EL (cell line): ENCODE results near the gene MAP2K6.

Source experiments
- DNase-seq: peaks from one replicate; pipeline ENCODE4 v3.0.0-alpha.2; 2016

Gene MAP2K6

DNA sequence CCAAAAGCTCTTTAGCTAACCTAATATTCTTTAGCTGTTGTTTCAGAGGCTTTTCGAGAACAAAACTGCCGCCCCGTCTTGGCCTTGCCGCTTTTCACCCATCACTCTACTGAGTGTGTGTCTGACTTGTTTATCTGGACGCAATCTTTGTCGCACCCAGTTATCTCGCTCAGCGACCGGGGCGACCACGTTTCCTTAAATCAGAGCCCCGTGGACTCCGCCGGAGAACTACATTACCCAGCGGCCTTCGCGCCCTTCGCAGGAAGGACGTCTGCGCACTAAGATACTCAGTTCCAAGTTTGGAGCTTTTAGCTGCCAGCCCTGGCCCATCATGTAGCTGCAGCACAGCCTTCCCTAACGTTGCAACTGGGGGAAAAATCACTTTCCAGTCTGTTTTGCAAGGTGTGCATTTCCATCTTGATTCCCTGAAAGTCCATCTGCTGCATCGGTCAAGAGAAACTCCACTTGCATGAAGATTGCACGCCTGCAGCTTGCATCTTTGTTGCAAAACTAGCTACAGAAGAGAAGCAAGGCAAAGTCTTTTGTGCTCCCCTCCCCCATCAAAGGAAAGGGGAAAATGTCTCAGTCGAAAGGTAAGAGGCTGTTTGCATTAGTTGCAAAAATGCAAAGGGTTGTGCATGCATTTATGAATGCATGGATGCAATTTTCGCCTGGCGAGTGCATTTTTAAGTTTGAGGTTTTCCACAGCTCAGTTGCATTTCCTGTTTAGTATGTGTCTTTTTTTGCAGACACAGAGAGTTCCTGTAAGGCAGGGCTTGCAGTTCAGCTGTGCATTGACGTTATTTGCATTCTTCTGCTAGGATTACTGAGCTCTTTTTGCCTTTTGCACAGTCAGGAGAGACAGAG, at the start of gene MAP2K6:
Gene MAP2K6, plus strand, starts transcription at position 290 of the 867 bp plus-strand sequence. Its CDS starts 288 bp downstream, at position 578.
- peak; percentile 62 for DNase-seq

DNA sequence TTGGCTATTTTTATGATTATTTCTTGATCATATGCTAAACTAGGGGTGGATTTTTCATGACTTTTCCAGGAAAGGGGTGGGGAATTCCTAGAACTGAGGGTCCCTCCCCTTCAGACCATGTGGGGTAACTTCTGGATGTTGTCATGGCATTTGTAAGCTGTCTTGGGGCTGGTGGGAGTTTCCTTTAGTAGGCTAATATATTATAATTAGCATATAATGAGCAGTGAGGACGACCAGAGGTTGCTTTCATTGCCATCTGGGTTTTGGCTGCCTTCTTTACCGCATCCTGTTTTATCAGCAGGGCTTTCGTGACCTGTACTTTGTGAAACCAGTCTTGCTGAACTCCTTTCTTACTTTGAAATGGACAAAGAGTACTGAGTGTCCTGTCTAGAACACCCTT, 47.2 kb upstream of the MAP2K6 start:
- DNase-seq = no peak

GRCh38 chr17:69373069-69373468, 41.4 kb upstream of the MAP2K6 start:
- DNase-seq = no peak

DNA sequence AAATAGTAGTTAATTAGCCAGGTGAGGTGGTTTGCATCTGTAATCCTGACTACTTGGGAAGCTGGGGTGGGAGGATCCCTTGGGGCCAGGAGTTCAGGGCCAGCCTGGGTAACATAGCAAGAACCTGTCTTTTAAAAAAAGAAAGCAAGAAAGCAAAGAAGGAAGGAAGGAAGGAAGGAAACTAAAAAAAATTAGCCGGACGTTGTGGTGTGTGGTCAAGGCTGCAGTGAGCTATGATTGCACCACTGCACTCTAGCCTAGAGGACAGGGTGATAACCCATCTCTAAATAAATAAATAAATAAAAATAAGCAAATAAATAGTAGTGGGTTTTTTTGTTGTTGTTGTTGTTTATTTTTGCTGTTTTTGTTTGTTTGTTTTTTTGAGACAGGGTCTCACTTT, 39.3 kb upstream of the MAP2K6 start:
- no peak for DNase-seq

DNA sequence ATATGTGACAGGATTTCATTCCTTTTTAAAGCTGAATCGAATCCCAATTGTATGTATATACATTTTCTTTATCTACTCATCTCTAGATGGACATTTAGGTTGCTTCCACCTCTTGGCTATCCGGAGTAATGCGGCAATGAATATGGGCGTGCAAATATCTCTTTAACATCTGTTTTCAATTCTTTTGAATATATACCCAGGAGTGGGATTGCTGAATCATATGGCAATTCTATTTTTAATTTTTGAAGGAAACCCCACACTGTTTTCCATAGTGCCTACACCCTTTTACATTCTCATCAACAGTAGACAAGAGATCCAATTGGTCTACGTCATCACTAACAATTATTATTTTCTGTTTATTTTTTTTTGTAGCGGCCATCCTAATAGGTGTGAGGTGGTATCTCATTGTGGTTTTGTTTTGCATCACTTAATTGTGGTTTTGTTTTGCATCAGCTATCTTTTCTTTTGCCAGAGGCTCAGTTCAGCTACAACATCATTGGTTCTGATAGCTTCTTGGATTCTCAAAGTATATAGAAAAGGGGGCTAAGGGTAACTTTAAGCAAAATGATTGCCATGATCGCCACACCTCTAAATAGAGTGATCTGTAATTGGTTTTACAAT, 25.6 kb upstream of the MAP2K6 start:
- no peak for DNase-seq

- DNase-seq = no peak
Measured at GRCh38 chr17:69390795-69391501, 23.5 kb upstream of the MAP2K6 start.

GRCh38 chr17:69401251-69401650, 13.2 kb upstream of the MAP2K6 start:
- no peak for DNase-seq

DNA sequence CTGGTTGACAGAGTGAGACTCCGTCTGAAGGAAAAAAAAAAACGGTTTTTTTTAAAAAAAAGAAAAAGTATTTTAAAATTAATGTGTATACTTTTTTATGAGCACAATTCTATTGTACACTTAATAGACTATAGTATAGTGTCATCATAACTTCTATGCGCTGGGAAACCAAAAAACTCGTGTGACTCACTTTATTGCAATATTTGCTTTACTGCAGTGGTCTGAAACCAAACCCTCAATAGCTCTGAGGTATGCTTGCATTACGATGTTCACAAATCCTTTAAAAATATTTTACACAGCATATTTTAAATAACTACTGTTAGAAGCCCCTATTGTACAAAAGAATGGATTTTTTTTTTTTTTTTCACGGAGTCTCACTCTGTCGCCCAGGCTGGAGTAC, 12.4 kb upstream of the MAP2K6 start:
- DNase-seq = peak; percentile 48

- DNase-seq = peak; percentile 86
Measured at GRCh38 chr17:69404399-69404798, 10.1 kb upstream of the MAP2K6 start.

- DNase-seq = no peak
Measured at GRCh38 chr17:69405096-69405495, 9.4 kb upstream of the MAP2K6 start.

GRCh38 chr17:69406941-69407340, 7.6 kb upstream of the MAP2K6 start:
- DNase-seq = no peak

DNA sequence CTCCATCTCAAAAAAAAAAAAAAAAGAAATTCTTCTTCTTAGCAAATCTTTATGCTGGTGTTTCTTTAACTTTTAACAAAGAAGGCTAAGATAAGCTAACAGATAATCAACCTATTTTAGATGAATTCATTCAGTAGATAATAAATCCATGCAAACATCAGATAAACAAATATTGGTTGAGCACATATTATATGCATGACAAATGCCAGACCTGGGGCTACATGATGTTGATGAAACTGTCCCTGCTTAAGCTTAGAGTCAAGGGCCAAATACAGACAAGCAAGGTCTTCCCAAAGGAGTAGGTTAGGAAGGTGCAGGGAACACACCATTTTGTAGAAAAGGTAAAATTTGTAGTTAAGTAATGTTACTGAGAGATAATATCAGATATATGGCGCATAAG, 6.7 kb upstream of the MAP2K6 start:
- no peak for DNase-seq

GRCh38 chr17:69410671-69411070, 3.8 kb upstream of the MAP2K6 start:
- DNase-seq = no peak

- DNase-seq = no peak
Measured at GRCh38 chr17:69411766-69412165, 2.7 kb upstream of the MAP2K6 start.

- DNase-seq = no peak
Measured at GRCh38 chr17:69412251-69412671, 2.2 kb upstream of the MAP2K6 start.

DNA sequence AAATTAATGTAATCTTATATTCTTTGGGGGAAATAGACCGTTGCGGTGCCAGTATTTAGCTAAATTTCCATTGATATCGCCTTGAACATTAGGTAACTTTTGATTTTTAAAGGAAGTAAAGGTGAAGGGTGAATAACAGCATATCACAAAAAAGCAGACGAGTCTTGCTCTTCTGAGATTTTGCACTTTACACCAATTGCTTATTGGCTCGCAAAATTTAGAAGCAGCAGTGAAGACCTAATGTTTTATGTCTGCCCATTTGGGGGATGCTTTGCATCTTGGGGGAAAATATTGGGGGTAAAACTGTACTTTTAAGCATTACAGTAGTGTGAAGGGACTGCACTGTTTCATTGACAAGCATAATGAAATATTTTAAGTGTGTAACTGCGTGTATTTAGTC, 934 bp downstream of the MAP2K6 start:
- DNase-seq = no peak

DNA sequence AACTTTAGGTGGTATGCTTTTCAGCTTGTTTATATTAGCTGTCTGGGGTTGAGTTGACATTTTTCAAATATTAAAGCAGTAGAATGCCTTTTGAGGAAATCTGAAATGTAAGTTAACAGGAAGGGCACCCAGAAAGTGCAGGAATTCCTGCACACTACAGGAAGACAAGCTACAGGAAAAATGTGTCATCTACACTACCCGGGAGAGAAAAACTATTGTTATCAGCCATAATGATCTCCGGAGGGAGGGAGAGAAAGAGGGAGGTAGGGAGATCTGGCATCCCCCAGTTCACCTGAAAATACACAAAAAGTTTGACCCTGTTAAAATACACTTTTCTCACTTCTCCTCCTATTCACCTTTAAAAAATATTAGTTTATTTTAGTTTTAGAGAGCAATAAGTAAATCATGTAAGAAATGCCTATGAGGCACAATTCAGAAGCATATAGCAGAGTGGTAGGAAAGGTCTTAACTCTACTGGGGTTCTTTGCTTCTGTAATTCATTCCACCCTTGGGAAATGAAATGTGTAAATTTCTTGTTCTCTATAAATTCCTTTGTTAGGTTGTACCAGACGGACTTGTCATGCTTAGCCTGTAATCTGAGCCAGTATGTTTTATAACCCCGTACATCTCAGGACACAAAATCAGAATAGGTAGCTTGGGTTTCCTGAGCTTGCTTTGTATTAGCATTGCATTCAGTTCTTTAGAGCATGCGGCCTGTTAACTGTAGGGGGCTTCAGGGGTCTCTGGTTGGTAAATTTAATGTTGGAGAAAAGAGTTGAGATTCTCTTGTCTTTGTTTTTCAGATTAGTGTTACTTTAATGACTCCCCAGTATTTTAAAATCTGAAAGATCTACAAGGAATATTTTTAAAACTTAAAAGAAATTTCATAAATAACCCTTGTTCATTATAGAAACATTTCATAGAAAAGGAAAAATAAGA, 3.3 kb downstream of the MAP2K6 start:
- no peak for DNase-seq

DNA sequence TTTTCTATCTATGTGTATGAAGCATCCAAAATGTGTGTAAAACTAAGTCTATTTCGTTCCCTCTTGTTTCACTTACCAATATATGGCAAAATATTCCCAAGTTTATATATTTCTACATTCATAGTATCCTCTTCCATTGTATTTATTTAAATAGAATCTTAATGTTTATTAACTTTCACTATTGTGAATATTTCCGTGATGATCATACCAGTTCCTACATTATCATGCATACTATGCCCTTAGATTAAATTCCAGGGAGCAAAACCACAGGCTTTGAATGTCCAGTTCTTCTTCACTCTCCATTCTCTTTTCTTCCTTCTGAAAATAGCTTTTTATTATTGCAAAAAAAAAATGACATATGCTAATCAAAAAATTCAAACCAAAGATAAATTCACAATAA, 4.0 kb downstream of the MAP2K6 start:
- no peak for DNase-seq

- DNase-seq = no peak
Measured at GRCh38 chr17:69423450-69423849, 9.0 kb downstream of the MAP2K6 start.

- DNase-seq = no peak
Measured at GRCh38 chr17:69424287-69425041, 10.0 kb downstream of the MAP2K6 start.

- no peak for DNase-seq
Measured at GRCh38 chr17:69425978-69426377, 11.5 kb downstream of the MAP2K6 start.
